MM.1S (cell line): ENCODE results near the gene PPP2R5C.
"Not testable (repeated sequence)": the region's sequence is repeated elsewhere in the genome, so short reads cannot be mapped to it uniquely, and the experiment has no call there.

ENCODE experiments used
- DNase-seq: peaks from one replicate; pipeline ENCODE4 v3.0.0-alpha.2; 2015
- H2AFZ ChIP-seq: fragments of 300-600 bp; sonication (generic); 2 replicates; pipeline ENCODE4 v1.6.0; 2016; ENCODE audit warnings: antibody characterized with exemption, low read length
- H3F3A ChIP-seq: fragments of 300-600 bp; sonication (generic); 2 replicates; pipeline ENCODE4 v1.6.1; 2016; ENCODE audit warnings: mild to moderate bottlenecking, antibody characterized with exemption, low read length, moderate library complexity, mixed read lengths; ENCODE audit not compliant: insufficient read depth
- H3K27ac ChIP-seq: fragments of 300-600 bp; sonication (generic); 2 replicates; pipeline ENCODE4 v1.5.1; 2016; ENCODE audit warnings: mild to moderate bottlenecking, low read length
- H3K27me3 ChIP-seq: fragments of 300-600 bp; sonication (generic); replicated peaks from 2 replicates; pipeline ENCODE4 v1.6.0; 2016; ENCODE audit warnings: low read length; ENCODE audit not compliant: insufficient read depth
- H3K36me3 ChIP-seq: fragments of 300-600 bp; sonication (generic); replicated peaks from 2 replicates; pipeline ENCODE4 v1.6.1; 2016; ENCODE audit warnings: mild to moderate bottlenecking, low read length, mixed read lengths; ENCODE audit not compliant: insufficient read depth
- H3K4me1 ChIP-seq: fragments of 300-600 bp; sonication (generic); 2 replicates; pipeline ENCODE4 v1.6.1; 2016; ENCODE audit warnings: low read length, mixed read lengths
- H3K4me2 ChIP-seq: fragments of 300-600 bp; sonication (generic); 2 replicates; pipeline ENCODE4 v1.6.0; 2016; ENCODE audit warnings: low read depth, low read length
- H3K4me3 ChIP-seq: fragments of 300-600 bp; sonication (generic); 2 replicates; pipeline ENCODE4 v1.5.1; 2016; ENCODE audit warnings: low read length, mixed read lengths
- H3K79me2 ChIP-seq: fragments of 300-600 bp; sonication (generic); 2 replicates; pipeline ENCODE4 v1.6.1; 2016; ENCODE audit warnings: mixed run types, low read length, mixed read lengths
- H3K9ac ChIP-seq: fragments of 300-600 bp; sonication (generic); 2 replicates; pipeline ENCODE4 v1.6.1; 2016; ENCODE audit warnings: low read length, mixed read lengths
- H3K9me2 ChIP-seq: fragments of 300-600 bp; sonication (generic); replicated peaks from 2 replicates; pipeline ENCODE4 v1.6.1; 2016; ENCODE audit warnings: mild to moderate bottlenecking, low read length, mixed read lengths; ENCODE audit not compliant: insufficient read depth
- H3K9me3 ChIP-seq: fragments of 300-600 bp; sonication (generic); replicated peaks from 2 replicates; pipeline ENCODE4 v1.6.1; 2016; ENCODE audit warnings: mild to moderate bottlenecking, low read length, mixed read lengths; ENCODE audit not compliant: insufficient read depth
- H4K20me1 ChIP-seq: fragments of 300-600 bp; sonication (generic); 2 replicates; pipeline ENCODE4 v1.6.1; 2016; ENCODE audit warnings: mild to moderate bottlenecking, low read length, moderate library complexity, mixed read lengths; ENCODE audit not compliant: insufficient read depth
- EZH2 ChIP-seq: fragments of 300-600 bp; sonication (generic); optimal IDR thresholded peaks from 2 replicates; pipeline ENCODE3; 2017; ENCODE audit warnings: low read depth, mild to moderate bottlenecking, antibody characterized with exemption, low read length, mixed read lengths
- EZH2phosphoT487 ChIP-seq: fragments of 300-600 bp; sonication (generic); IDR thresholded peaks from 2 replicates; pipeline ENCODE4 v1.6.1; 2018; ENCODE audit warnings: antibody characterized with exemption, low read length
- TF ChIP-seq, protein P1 (sequence below): fragments of 300-600 bp; sonication (generic); IDR thresholded peaks from 2 replicates; pipeline ENCODE4 v1.5.1; 2016; ENCODE audit warnings: antibody characterized with exemption, low read length, mixed read lengths

PPP2R5C gene

DNA sequence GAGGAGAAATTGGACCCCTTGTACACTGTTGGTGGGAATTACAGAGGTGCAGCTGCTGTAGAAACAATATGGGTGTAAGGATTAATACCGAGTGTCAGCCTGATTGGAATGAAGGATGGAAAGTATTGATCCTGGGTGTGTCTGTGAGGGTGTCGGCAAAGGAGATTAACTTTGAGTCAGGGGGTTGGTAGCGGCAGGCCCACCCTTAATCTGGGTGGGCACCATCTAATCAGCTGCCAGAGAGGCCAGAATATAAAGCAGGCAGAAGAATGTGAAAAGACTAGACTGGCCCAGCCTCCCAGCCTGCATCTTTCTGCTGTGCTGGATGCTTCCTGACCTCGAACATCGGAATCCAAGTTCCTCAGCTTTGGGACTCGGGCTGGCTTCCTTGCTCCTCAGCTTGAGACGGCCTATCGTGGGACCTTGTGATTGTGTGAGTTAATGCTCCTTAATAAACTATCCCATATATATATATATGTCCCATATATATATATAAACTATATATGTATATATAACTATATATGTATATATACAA, 38.4 kb upstream of the PPP2R5C start:
- Histone ChIP-seq H3K9ac (no peak overlapping the region), H3K4me1 (no peaks in the 10 kb centered on the region)

DNA sequence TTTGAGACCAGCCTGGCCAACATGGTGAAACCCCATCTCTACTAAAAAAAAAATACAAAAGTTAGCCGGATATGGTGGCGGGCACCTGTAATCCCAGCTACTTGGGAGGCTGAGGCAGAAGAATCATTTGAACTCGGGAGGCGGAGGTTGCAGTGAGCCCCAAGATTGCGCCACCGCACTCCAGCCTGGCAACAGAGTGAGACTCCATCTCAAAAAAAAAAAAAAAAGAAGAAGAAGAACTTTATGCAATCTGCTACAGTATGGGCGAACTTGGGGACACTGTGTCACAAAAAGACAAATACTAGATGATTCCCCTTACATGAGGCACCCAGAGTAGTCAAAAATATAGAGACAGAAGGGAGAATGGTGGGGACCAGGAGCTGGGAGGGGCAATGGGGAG, 35.9 kb upstream of the PPP2R5C start:
- not testable (repeated sequence) for H4K20me1 ChIP-seq, H3K4me1 ChIP-seq, H3K27me3 ChIP-seq, H3K4me3 ChIP-seq, H3K9ac ChIP-seq, H3K79me2 ChIP-seq, H3K9me2 ChIP-seq, H3F3A ChIP-seq, H3K27ac ChIP-seq, H3K9me3 ChIP-seq, DNase-seq, H2AFZ ChIP-seq, H3K36me3 ChIP-seq, H3K4me2 ChIP-seq

More for the DNA sequence above, 38.4 kb upstream of the PPP2R5C start:
- Histone ChIP-seq H3K4me2 (no peak overlapping the region), H3K27ac (no peak overlapping the region), H4K20me1 (no peaks in the 10 kb centered on the region), H3K27me3 (no peaks in the 10 kb centered on the region), H3F3A (no peaks in the 10 kb centered on the region), H2AFZ (no peak overlapping the region), H3K79me2 (no peaks in the 10 kb centered on the region), H3K36me3 (no peaks in the 10 kb centered on the region), H3K9me3 (no peaks in the 10 kb centered on the region), H3K4me3 (no peak overlapping the region), H3K9me2 (no peaks in the 10 kb centered on the region)
- no peak for DNase-seq
- TF ChIP-seq EZH2phosphoT487 (no peak), EZH2 (no peak)
- TF ChIP-seq, protein P1, sequence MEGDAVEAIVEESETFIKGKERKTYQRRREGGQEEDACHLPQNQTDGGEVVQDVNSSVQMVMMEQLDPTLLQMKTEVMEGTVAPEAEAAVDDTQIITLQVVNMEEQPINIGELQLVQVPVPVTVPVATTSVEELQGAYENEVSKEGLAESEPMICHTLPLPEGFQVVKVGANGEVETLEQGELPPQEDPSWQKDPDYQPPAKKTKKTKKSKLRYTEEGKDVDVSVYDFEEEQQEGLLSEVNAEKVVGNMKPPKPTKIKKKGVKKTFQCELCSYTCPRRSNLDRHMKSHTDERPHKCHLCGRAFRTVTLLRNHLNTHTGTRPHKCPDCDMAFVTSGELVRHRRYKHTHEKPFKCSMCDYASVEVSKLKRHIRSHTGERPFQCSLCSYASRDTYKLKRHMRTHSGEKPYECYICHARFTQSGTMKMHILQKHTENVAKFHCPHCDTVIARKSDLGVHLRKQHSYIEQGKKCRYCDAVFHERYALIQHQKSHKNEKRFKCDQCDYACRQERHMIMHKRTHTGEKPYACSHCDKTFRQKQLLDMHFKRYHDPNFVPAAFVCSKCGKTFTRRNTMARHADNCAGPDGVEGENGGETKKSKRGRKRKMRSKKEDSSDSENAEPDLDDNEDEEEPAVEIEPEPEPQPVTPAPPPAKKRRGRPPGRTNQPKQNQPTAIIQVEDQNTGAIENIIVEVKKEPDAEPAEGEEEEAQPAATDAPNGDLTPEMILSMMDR = no peak

DNA sequence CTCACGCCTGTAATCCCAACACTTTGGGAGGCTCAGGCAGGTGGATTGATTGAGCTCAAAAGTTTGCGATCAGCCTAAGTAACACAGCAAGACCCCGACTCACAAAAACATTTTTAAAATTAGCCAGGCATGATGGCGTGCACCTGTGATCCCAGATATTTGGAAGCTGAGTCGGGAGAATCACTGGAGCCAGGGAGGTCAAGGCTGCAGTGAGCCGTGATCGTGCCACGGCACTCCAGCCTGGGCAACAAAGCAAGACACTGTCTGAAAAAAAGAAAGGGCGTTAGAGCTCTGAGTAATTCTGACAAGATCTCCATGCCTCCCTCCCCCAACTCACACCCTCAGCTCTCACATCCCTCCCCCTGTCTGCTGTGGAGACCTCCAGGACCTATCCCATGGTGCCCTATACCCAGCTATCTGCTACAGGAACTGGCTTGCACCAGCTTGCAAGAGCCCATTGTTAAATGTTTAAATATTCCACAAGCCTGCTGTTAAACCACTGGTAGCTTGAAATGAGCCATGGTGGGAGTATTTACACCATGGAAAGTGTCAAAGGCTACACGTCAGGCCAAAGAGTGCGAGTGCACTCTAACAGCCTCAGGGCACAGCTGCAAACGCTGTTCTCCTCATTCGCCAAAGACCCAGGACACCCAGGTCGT, 35.1 kb upstream of the PPP2R5C start:
- no peak overlapping the region for H3K27ac ChIP-seq
- no peaks in the 10 kb centered on the region for H4K20me1 ChIP-seq
- no peak overlapping the region for H3K9ac ChIP-seq
- TF ChIP-seq EZH2phosphoT487 = no peak
- no peak for TF ChIP-seq EZH2
- TF ChIP-seq, protein P1 = no peak
- DNase-seq = no peak
- no peaks in the 10 kb centered on the region for H3F3A ChIP-seq
- no peaks in the 10 kb centered on the region for H3K36me3 ChIP-seq
- no peaks in the 10 kb centered on the region for H3K9me3 ChIP-seq
- no peak overlapping the region for H2AFZ ChIP-seq
- H3K9me2 ChIP-seq = no peaks in the 10 kb centered on the region
- H3K4me3 ChIP-seq = no peak overlapping the region
- H3K79me2 ChIP-seq = no peaks in the 10 kb centered on the region
- H3K27me3 ChIP-seq = no peaks in the 10 kb centered on the region
- no peak overlapping the region for H3K4me2 ChIP-seq
- peaks cover 2% of the 10 kb centered on the region; the same call in 1 of the 2 replicates for H3K4me1 ChIP-seq

DNA sequence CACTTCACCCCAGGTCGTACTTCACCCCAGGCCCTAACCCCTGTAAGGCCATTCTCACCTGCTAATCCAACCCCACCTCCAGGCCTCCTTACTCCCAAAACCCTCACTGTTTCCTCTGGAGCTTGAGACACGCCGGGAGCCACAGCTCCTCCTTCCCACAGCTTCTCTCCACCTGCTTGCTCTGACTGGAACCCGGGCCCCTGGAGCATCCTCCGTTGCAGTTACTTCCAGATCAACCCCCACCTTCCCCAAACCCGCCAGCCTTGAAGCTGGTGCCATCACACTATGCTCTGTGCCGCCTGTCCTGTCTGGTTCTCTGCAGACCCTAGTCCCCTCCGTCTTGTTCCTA, 34.6 kb upstream of the PPP2R5C start:
- no peaks in the 10 kb centered on the region for H3K9me2 ChIP-seq
- H4K20me1 ChIP-seq = no peaks in the 10 kb centered on the region
- peaks cover 5% of the 10 kb centered on the region; the same call in 1 of the 2 replicates for H3K4me1 ChIP-seq
- no peaks in the 10 kb centered on the region for H3K36me3 ChIP-seq
- H3K79me2 ChIP-seq = no peaks in the 10 kb centered on the region
- TF ChIP-seq, protein P1 = no peak
- TF ChIP-seq EZH2 (no peak), EZH2phosphoT487 (no peak)
- H3K27ac ChIP-seq = no peak overlapping the region
- H3K9ac ChIP-seq = no peak overlapping the region
- no peak overlapping the region for H2AFZ ChIP-seq
- no peak overlapping the region for H3K4me2 ChIP-seq
- no peak for DNase-seq
- no peaks in the 10 kb centered on the region for H3K27me3 ChIP-seq
- no peaks in the 10 kb centered on the region for H3K9me3 ChIP-seq
- H3F3A ChIP-seq = no peaks in the 10 kb centered on the region
- no peak overlapping the region for H3K4me3 ChIP-seq
